ENCODE data around the gene CLNK.

DNA sequence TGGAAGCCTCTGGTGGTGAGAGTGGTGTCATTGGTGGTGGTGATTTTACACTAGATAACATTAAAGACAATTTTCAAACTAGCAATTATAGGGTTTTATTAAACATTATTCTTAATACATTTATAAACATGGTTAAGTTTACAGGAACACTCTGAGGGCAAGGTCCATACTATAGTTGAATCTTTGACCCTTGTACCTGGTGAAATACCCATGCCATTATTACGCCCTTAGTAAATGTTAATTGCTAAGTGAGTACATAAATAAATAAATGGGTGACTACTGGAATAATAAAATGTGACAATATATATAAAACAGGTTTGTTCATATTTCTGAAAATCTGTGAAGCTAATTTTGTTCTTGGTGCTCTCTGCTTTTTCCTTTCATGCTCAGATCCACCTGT is 13.6 kb upstream of the CLNK start:
- TF ChIP-seq POLR2A (IDR thresholded peaks at IDR 0.05), result no peak
- TF ChIP-seq, protein P1, sequence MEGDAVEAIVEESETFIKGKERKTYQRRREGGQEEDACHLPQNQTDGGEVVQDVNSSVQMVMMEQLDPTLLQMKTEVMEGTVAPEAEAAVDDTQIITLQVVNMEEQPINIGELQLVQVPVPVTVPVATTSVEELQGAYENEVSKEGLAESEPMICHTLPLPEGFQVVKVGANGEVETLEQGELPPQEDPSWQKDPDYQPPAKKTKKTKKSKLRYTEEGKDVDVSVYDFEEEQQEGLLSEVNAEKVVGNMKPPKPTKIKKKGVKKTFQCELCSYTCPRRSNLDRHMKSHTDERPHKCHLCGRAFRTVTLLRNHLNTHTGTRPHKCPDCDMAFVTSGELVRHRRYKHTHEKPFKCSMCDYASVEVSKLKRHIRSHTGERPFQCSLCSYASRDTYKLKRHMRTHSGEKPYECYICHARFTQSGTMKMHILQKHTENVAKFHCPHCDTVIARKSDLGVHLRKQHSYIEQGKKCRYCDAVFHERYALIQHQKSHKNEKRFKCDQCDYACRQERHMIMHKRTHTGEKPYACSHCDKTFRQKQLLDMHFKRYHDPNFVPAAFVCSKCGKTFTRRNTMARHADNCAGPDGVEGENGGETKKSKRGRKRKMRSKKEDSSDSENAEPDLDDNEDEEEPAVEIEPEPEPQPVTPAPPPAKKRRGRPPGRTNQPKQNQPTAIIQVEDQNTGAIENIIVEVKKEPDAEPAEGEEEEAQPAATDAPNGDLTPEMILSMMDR (IDR thresholded peaks at IDR 0.05 in 8 of 11, conservative IDR thresholded peaks at IDR 0.05 in 3 of 11), result no peak
- TF ChIP-seq POLR2AphosphoS5 (IDR thresholded peaks at IDR 0.05), result no peak
